ENCODE results near the gene ZNF518B. TPM values are rescaled to one million over a fixed set of nuclear protein-coding genes. Genes with fewer than 3 reads are reported as not detected.
A peak's percentile ranks its signal among the peaks of the same experiment; 100 is the strongest.

Gene ZNF518B
- total and polyA plus RNA-seq, 9 of the 15 experiments (the other 6 are each of a cell fraction or from before 2014, with no cell fraction given), result 13.1 to 48.9 (median 37.5) TPM

DNA sequence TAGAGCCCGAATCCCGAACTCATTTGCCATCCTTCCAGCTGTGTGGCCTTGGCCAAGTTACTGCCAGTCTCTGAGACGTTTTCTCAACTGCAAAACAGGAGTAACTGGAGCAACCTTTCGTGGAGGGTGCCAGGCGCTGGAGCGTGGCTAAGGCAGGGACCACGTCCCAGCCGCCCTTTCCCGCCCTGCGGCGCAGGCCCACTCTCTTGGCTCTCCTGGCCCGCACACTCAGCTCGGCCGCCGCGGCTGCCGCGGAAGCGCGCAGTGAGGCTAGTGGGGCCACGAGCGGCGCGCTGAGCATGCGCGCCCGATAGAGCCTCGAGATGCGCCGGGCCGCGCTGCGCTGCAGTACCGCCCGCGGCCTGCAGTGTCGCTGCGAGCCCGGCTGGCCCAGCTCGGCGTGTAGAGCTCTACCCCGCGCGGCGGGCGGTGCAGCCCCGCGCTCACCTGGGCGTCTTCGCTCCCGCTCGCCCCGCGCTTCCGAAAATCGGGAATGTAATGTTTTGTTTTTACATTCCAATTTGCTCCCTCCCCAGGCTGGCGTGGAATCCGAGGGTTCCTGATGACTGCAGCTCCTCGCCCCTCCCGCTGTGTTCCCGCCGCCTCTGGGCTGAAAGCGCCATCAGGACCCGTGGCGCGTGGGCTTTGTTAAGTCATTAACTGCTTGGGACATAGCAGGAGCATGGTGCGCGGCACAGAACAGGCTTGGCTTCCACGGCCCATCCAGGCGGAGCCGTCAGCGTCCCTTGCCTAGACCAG lies 4.0 kb upstream of the ZNF518B start (continued):
- TF ChIP-seq ARHGAP35 (IDR thresholded peaks at IDR 0.05; ENCODE audit: partially characterized antibody) (no peak), FOXK1 (CRISPR knock-in tag; IDR thresholded peaks at IDR 0.05; ENCODE audit: borderline replicate concordance) (no peak), RBM39 (optimal IDR thresholded peaks at IDR 0.05; ENCODE audit: low read depth, low read length) (no peak), ARID2 (IDR thresholded peaks at IDR 0.05) (no peak), XRCC5 (IDR thresholded peaks at IDR 0.05; ENCODE audit: low read depth, low read length) (0 out of 2 replicates have a peak, but pooled peaks have one; percentile 33), FOXA3 (CRISPR knock-in tag; conservative IDR thresholded peaks at IDR 0.05 in 1 of 2, IDR thresholded peaks at IDR 0.05 in 1 of 2) (peak in 1 of 2 experiments; percentile 84; a peak in 1 of 4 replicates), RHOXF2B (CRISPR knock-in tag; conservative IDR thresholded peaks at IDR 0.05) (no peak), RBM22 (IDR thresholded peaks at IDR 0.05; ENCODE audit: low read depth, low read length, poor library complexity, severe bottlenecking) (peak; percentile 54), NR3C1 (CRISPR knock-in tag; IDR thresholded peaks at IDR 0.05) (peak; percentile 98), YY1 (IDR thresholded peaks at IDR 0.05; ENCODE audit: borderline replicate concordance in 1 of 3, control insufficient read depth in 1 of 3, extremely low read depth in 1 of 3, insufficient read depth in 3 of 3, insufficient read length in 1 of 3, insufficient replicate concordance in 2 of 3, low read depth in 1 of 3, low read length in 2 of 3) (peak in 1 of 3 experiments; percentile 40), RBM25 (IDR thresholded peaks at IDR 0.05; ENCODE audit: low read depth, low read length, severe bottlenecking) (peak; percentile 77), ZNF224 (CRISPR knock-in tag; IDR thresholded peaks at IDR 0.05) (peak; percentile 94), KAT8 (IDR thresholded peaks at IDR 0.05; ENCODE audit: low read depth) (no peak), ZNF384 (IDR thresholded peaks at IDR 0.05; ENCODE audit: low read depth, low read length) (no peak)
- TF ChIP-seq, protein P1, sequence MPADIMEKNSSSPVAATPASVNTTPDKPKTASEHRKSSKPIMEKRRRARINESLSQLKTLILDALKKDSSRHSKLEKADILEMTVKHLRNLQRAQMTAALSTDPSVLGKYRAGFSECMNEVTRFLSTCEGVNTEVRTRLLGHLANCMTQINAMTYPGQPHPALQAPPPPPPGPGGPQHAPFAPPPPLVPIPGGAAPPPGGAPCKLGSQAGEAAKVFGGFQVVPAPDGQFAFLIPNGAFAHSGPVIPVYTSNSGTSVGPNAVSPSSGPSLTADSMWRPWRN (IDR thresholded peaks at IDR 0.05; ENCODE audit: low read depth), result no peak
- TF ChIP-seq, protein P2, sequence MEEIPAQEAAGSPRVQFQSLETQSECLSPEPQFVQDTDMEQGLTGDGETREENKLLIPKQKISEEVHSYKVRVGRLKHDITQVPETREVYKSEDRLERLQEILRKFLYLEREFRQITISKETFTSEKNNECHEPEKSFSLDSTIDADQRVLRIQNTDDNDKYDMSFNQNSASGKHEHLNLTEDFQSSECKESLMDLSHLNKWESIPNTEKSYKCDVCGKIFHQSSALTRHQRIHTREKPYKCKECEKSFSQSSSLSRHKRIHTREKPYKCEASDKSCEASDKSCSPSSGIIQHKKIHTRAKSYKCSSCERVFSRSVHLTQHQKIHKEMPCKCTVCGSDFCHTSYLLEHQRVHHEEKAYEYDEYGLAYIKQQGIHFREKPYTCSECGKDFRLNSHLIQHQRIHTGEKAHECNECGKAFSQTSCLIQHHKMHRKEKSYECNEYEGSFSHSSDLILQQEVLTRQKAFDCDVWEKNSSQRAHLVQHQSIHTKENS (CRISPR knock-in tag; IDR thresholded peaks at IDR 0.05), result no peak
- TF ChIP-seq, protein P3, sequence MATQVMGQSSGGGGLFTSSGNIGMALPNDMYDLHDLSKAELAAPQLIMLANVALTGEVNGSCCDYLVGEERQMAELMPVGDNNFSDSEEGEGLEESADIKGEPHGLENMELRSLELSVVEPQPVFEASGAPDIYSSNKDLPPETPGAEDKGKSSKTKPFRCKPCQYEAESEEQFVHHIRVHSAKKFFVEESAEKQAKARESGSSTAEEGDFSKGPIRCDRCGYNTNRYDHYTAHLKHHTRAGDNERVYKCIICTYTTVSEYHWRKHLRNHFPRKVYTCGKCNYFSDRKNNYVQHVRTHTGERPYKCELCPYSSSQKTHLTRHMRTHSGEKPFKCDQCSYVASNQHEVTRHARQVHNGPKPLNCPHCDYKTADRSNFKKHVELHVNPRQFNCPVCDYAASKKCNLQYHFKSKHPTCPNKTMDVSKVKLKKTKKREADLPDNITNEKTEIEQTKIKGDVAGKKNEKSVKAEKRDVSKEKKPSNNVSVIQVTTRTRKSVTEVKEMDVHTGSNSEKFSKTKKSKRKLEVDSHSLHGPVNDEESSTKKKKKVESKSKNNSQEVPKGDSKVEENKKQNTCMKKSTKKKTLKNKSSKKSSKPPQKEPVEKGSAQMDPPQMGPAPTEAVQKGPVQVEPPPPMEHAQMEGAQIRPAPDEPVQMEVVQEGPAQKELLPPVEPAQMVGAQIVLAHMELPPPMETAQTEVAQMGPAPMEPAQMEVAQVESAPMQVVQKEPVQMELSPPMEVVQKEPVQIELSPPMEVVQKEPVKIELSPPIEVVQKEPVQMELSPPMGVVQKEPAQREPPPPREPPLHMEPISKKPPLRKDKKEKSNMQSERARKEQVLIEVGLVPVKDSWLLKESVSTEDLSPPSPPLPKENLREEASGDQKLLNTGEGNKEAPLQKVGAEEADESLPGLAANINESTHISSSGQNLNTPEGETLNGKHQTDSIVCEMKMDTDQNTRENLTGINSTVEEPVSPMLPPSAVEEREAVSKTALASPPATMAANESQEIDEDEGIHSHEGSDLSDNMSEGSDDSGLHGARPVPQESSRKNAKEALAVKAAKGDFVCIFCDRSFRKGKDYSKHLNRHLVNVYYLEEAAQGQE (IDR thresholded peaks at IDR 0.05; ENCODE audit: borderline replicate concordance), result peak; percentile 34; the same call in 1 of the 2 replicates
- TF ChIP-seq, protein P3 (CRISPR knock-in tag; IDR thresholded peaks at IDR 0.05; ENCODE audit: low read depth), result no peak

All from K562 (cell line).